ENCODE results near the gene MEF2B. TPM values are rescaled to one million over a fixed set of nuclear protein-coding genes. Genes with fewer than 3 reads are reported as not detected.

MEF2B gene
- total and polyA plus RNA-seq, 2 donors (not counting 3 experiments of a cell fraction or from before 2014, with no cell fraction given): 0.52 to 1.2 TPM

DNA sequence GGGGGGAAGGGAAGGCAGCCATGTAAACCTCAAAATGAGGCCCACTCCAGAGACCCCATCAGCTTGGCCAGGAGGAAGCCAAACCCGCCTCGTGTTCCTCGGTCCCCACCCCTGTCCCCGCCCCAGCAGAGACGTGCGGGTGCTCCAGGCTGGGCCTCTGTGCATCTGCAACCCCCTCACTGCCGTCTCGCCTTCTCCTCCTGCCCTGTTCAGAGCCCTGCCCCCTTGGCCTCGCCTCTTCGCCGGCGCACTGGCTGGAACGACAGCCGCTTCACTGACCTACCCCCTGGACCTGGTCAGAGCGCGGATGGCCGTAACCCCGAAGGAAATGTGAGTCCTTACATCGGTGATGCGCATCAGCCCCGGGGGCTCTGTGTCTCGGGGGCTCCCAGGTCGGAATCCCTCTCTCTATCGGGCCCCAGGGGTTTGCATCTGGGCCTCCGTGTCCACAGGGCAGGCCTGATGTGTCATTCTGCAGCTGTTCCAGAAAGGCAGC is 64.0 kb downstream of the MEF2B start:
- Histone ChIP-seq H3K4me3 (replicated peaks in 1 of 3; ENCODE audit: insufficient read depth in 1 of 3, low read depth in 1 of 3, low read length in 3 of 3) (peak overlapping the region in 2 of 3 experiments; percentile 34 to 52), H2AFZ (ENCODE audit: low read depth, low read length) (peak overlapping the region; percentile 98), H3K9me1 (replicated peaks; ENCODE audit: control insufficient read depth, extremely low read depth, insufficient read depth, low read length) (no peaks in the 10 kb centered on the region)

More for the DNA sequence above, 64.0 kb downstream of the MEF2B start:
- no peak for DNase-seq (ENCODE audit: low read depth, low spot score)
- no peaks in the 10 kb centered on the region for H3K27me3 ChIP-seq (ENCODE audit: control insufficient read depth in 2 of 2, insufficient read depth in 2 of 2, low read length in 2 of 2)
- BruUV-seq (replicated peaks): no TSS peak
- no peaks in the 10 kb centered on the region for H3K9me3 ChIP-seq (replicated peaks; ENCODE audit: control insufficient read depth, insufficient read depth, low read length)
- ChIA-PET POLR2A (interaction anchor here (0.7 kb wide), 1 partner anchor 1173 kb away, joined by 6 read pairs; no protein-coding TSS in a partner anchor), CTCF (interaction anchor here (0.8 to 2.0 kb wide), 4 partner anchors 10 to 43 kb away, joined by 3 to 5 read pairs (median 4); no protein-coding TSS in a partner anchor)
- FAIRE-seq: peak; percentile 40
- intact Hi-C loops (cut with micrococcal nuclease): loop anchor here (5.0 kb wide), 1 partner anchor 44 kb away; the partner anchor contains the start of gene SLC25A42
- H4K20me1 ChIP-seq (replicated peaks; ENCODE audit: control insufficient read depth, extremely low read depth, insufficient read depth, low read length): no peaks in the 10 kb centered on the region
- H3K9ac ChIP-seq (replicated peaks; ENCODE audit: extremely low read depth, insufficient read depth, low read length): peak overlapping the region; percentile 17
- H3K36me3 ChIP-seq (ENCODE audit: control insufficient read depth in 2 of 2, extremely low read depth in 1 of 2, insufficient read depth in 2 of 2, low read length in 2 of 2): no peaks in the 10 kb centered on the region
- dilution Hi-C loops (cut with MboI; ENCODE audit: extremely low pct_ligation_motif_present, low sequenced_read_pairs): no loop called here
- no peaks in the 10 kb centered on the region for H3K79me2 ChIP-seq (ENCODE audit: control insufficient read depth, insufficient read depth, low read length)
- no peak for TF ChIP-seq GATA2 (IDR thresholded peaks at IDR 0.05; ENCODE audit: insufficient read depth, insufficient read length, low read depth, low read length)
- TF ChIP-seq JUN (IDR thresholded peaks at IDR 0.05; ENCODE audit: borderline replicate concordance, insufficient read depth, insufficient read length, low read depth): no peak
- no peak for TF ChIP-seq FOS (IDR thresholded peaks at IDR 0.05; ENCODE audit: borderline replicate concordance, insufficient read depth, low read length)
- no peak for TF ChIP-seq EZH2 (IDR thresholded peaks at IDR 0.05; ENCODE audit: borderline replicate concordance, low read depth, low read length, severe bottlenecking)
- no peak for TF ChIP-seq POLR2AphosphoS5 (IDR thresholded peaks at IDR 0.05; ENCODE audit: insufficient read depth, low read depth, low read length)
- TF ChIP-seq, protein P1, sequence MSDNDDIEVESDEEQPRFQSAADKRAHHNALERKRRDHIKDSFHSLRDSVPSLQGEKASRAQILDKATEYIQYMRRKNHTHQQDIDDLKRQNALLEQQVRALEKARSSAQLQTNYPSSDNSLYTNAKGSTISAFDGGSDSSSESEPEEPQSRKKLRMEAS (IDR thresholded peaks at IDR 0.05; ENCODE audit: insufficient read depth, insufficient read length): no peak
- TF ChIP-seq, protein P2, sequence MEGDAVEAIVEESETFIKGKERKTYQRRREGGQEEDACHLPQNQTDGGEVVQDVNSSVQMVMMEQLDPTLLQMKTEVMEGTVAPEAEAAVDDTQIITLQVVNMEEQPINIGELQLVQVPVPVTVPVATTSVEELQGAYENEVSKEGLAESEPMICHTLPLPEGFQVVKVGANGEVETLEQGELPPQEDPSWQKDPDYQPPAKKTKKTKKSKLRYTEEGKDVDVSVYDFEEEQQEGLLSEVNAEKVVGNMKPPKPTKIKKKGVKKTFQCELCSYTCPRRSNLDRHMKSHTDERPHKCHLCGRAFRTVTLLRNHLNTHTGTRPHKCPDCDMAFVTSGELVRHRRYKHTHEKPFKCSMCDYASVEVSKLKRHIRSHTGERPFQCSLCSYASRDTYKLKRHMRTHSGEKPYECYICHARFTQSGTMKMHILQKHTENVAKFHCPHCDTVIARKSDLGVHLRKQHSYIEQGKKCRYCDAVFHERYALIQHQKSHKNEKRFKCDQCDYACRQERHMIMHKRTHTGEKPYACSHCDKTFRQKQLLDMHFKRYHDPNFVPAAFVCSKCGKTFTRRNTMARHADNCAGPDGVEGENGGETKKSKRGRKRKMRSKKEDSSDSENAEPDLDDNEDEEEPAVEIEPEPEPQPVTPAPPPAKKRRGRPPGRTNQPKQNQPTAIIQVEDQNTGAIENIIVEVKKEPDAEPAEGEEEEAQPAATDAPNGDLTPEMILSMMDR (IDR thresholded peaks at IDR 0.05; ENCODE audit: extremely low read depth in 1 of 2, insufficient read depth in 1 of 2, low read depth in 1 of 2, low read length in 2 of 2): no peak
- no peak for TF ChIP-seq MYC (IDR thresholded peaks at IDR 0.05; ENCODE audit: low read depth, low read length)
- no peak for TF ChIP-seq POLR2A (IDR thresholded peaks at IDR 0.05; ENCODE audit: low read depth, low read length)
- H3K4me2 ChIP-seq (ENCODE audit: insufficient read depth, low read length): peak overlapping the region; percentile 81
- H3K27ac ChIP-seq (ENCODE audit: insufficient read depth, low read depth, low read length): no peak overlapping the region
- H3K4me1 ChIP-seq (ENCODE audit: control insufficient read depth, extremely low read depth, insufficient read depth, low read length): no peaks in the 10 kb centered on the region
